Measurements from ENCODE around the gene PODNL1. TPM values are rescaled to one million over a fixed set of nuclear protein-coding genes. Genes with fewer than 3 reads are reported as not detected.
"Not testable (repeated sequence)": the region's sequence is repeated elsewhere in the genome, so short reads cannot be mapped to it uniquely, and the experiment has no call there.

Gene PODNL1
- total RNA-seq, 1 donor from 2014 or later: 13.2 TPM

- DNase-seq (ENCODE audit: low spot score): peak; percentile 42
Measured at GRCh38 chr19:13974073-13974472, 35.9 kb upstream of the PODNL1 start.

- DNase-seq (ENCODE audit: low spot score): not testable (repeated sequence)
Measured at GRCh38 chr19:13973479-13973878, 35.3 kb upstream of the PODNL1 start.

- no peak for DNase-seq (ENCODE audit: low spot score)
Measured at GRCh38 chr19:13972368-13973155, 34.3 kb upstream of the PODNL1 start.

DNA sequence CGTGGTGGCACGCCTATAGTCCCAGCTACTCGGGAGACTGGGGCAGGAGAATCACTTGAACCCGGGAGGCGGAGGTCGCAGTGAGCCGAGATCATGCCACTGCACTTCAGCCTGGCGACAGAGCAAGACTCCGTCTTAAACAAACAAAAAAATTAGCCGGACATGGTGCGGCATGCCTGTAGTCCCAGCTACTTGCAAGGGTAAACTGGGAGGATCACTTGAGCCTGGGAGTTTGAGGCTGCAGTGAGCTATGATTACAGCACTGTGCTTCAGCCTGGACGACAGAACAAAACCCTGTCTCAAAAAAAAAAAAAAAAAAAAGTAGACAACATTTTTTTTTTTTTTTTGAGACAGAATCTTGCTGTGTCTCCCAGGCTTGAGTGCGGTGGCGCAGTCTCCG, 33.7 kb upstream of the PODNL1 start:
- not testable (repeated sequence) for DNase-seq (ENCODE audit: low spot score)

DNA sequence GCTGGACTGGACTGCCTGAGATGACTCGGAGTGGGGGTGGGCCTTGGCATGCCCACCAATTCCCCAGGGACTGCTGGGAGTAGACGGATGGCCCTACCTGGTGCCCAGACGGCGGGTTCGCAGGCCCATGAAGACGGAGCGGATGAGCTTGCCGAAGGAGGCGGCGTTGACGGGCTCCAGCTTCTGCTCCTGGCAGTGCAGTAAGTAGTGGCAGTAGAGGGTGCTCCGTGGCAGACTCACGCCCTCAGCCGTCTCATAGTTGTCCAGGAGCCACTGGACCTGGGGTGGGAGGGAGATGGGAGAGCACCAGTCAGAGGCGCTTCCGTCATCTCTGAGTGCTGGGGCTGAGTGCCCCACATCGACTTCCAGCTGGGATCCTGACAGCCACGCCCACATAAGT, 31.7 kb upstream of the PODNL1 start:
- DNase-seq (ENCODE audit: low spot score): no peak

- no peak for DNase-seq (ENCODE audit: low spot score)
Measured at GRCh38 chr19:13968999-13969398, 30.8 kb upstream of the PODNL1 start.

GRCh38 chr19:13968383-13968935, 30.2 kb upstream of the PODNL1 start:
- no peak for DNase-seq (ENCODE audit: low spot score)

DNA sequence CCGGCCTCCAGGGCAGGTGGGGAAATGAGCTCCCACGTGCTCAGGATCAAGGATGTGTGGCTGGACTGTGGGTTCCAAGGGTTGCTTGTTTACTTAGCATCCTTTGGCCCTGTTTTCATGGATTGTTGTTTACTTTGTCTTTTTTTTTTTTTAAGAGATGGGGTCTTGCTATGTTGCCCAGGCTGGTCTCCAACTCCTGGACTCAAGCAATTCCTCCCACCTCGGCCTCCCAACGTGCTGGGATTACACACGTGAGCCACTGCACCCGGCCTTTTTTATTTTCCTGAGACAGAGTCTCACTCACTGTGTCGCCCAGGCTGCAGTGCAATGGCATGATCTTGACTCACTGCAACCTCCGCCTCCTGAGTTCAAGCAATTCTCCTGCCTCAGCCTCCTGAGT, 29.0 kb upstream of the PODNL1 start:
- DNase-seq (ENCODE audit: low spot score): not testable (repeated sequence)

DNA sequence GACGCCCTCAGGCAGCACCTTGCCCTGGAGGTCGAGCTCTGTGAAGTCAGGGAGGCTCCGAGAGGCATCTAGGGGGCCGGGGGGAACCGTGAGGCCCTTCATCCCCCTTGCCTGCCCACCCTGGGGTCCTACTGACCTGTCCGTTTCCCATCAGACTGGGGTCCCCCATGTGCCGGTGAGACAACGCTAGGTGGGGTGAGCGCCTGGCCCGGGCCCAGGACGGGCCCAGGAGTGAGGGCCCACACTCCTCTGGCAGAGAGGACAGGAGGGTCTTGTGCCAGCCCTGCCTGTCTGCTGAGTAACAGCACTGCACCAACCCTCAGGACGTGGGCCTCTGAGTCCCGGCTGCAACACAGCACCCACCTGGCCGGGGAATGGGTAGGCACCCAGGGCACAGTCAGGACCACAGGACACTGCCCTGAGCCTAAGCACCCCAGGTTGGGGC, 28.5 kb upstream of the PODNL1 start:
- DNase-seq (ENCODE audit: low spot score): no peak

GRCh38 chr19:13965926-13966683, 27.9 kb upstream of the PODNL1 start:
- DNase-seq (ENCODE audit: low spot score): no peak

GRCh38 chr19:13965377-13965896, 27.2 kb upstream of the PODNL1 start:
- DNase-seq (ENCODE audit: low spot score): no peak

DNA sequence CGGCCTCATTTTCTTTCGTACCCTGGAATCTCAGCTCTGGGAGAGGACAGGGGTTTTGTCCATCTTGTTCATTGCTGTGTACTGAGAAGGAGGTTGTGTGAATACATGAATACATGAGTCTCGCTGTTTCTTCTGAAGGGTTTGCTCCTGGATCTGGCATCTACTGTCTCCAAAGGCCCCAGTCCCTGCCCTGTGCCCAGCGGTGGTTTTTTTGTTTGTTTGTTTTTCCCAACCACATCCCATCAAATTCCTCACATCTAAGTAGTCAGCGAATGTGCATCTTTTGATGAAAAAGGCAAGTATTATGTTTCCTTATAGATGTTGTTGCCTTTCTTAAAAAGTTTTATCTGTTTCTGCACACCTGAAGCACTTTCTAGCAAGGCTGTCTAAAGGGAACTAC, 26.6 kb upstream of the PODNL1 start:
- DNase-seq (ENCODE audit: low spot score): no peak

GRCh38 chr19:13963603-13964105, 25.4 kb upstream of the PODNL1 start:
- DNase-seq (ENCODE audit: low spot score): no peak

- peak; percentile 54 for DNase-seq (ENCODE audit: low spot score)
Measured at GRCh38 chr19:13962699-13963602, 24.7 kb upstream of the PODNL1 start.

DNA sequence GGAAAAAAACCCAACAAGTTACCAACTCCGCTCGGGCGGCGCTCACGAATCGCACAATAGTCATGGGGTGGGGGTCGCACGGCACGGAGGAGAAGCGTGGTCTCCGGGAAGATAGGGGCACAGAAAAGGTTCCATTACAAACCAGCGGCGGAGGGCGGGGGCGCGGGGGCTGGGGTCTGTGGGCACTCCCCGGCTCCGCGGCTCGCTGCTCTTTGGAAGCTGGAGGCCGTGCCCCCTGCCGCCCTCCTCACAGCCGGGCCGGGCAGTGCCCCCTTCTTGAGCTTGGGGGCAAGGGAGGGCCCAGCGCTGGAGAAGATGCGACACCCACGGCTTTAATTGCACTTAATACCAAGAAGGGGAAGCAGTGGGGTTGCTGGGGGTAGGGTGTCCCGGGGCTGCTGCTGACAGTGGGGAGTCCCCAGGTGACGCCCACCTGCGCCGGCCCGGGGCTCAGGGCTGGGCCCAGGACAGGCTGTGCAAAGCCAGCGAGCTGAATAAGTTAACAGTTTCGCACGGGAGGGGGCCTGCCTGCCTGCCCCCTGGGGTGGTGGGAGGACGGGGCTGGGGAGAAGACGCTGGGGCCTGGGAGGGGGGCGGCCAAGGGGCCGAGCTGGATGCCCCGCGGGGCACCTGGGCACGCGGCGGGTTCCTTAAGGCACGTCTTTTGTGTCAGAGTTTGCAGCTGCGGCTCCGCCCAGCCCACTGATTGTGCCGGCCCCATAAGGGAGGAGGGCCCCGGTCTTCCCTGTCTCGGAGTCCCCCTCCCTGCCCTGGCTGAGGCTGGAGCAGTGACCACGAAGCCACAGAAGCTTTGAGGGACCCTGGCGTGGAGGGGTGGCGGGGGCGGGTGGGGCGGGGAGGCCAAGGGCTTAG, 23.8 kb upstream of the PODNL1 start:
- DNase-seq (ENCODE audit: low spot score): peak; percentile 47

DNA sequence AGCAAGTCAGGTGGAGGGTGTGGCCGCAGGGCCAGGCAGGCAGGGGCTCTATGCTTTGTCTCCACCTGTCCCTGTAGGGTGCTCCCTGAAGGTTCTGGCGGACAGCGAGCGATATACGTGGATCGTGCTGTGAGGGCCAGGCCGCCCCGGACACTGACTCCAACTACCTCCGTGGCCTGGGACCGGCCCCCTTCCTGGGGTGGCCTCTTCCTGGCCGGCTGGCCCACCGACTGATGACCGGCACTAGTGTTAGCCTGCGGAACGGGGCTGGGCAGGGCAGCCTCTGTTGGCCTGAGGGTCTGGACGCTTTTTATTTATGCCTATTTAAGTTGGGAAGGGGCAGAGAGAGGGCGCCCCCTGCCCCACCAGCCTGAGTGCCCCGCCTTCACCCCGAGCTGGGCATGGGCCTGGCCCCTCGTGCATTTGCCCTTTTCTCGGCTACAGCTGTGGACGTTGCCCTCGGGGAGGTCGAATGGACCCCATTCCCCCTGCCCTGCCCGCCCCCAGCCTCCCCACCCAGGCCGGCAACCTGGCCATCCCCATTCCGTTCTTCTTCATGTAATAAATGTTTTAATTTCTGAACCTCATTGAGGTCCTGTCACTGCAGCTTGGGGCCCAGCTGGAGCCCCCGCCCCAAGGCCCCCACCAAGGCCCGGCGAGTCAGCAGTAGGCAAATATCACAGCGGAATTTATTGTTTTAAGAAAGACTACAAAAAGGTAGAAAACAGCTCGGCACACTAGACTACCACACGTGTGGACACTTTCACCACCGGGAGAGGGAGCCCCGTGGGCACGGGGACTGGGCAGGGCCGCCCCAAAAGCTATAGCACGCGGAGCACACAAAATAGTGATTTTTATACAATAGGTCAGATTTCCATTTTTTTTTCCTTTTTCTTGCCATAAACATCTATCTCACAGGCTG, 22.9 kb upstream of the PODNL1 start:
- DNase-seq (ENCODE audit: low spot score): no peak

DNA sequence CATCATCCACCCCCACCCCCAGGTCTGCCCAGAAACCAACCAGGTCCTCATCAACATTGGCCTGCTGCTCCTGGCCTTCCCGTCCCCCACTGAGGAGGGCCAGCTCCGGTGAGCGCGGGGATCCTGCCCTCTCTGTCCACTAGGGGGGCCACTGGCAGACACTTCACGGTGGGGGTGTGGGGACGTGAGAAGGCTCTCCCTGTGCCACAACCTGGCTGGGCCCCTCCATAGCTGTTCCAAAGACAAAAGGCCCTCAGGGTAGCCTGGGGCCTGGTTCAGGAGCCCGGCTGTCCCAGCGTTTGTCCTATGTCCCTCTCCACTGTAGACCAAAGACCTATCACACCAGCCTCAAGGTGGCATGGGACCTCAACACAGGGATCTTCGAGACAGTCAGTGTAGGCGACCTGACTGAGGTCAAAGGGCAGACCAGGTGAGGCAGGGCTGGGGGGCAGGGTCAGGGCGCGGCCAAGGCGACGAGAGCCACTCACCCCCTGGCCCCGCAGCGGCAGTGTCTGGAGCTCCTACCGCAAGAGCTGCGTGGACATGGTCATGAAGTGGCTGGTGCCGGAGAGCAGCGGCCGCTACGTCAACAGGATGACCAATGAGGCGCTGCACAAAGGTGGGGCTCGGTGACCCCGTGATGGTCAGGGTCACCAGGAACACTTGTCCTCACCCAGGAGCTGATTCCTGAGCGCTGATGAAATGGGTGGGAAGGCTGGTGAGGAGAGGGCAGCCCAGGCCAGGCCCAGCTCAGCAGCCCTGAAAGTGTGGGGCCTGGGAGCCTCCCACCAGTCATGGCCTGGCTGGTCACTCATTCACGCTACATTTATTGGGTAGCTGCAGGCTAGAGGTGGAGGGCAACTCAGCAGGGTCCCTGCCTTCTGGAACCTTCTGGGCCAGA, 22.0 kb upstream of the PODNL1 start:
- DNase-seq (ENCODE audit: low spot score): no peak
